WERI-Rb-1 (cell line): Measurements from ENCODE around the gene EEF1A2.

Source experiments
- DNase-seq: peaks from one replicate; pipeline ENCODE4 v3.0.0-alpha.2; 2020
- H3K27ac ChIP-seq: fragments of 250-450 bp; sonication (Bioruptor Pico); 2 replicates; pipeline ENCODE4 v1.5.1; 2020; ENCODE audit warnings: mild to moderate bottlenecking, moderate library complexity
- H3K27me3 ChIP-seq: fragments of 250-450 bp; sonication (Bioruptor Pico); 2 replicates; pipeline ENCODE4 v1.5.1; 2021; ENCODE audit warnings: mild to moderate bottlenecking, low read depth, moderate library complexity; ENCODE audit not compliant: insufficient read depth, severe bottlenecking
- H3K36me3 ChIP-seq: fragments of 250-450 bp; sonication (Bioruptor Pico); 2 replicates; pipeline ENCODE4 v1.5.1; 2020; ENCODE audit warnings: mild to moderate bottlenecking, moderate library complexity
- H3K4me3 ChIP-seq: 2 replicates; pipeline ENCODE4 v1.5.1; 2011; ENCODE audit warnings: low read depth, mild to moderate bottlenecking, control low read depth, low read length
- H3K9me3 ChIP-seq: fragments of 250-450 bp; sonication (Bioruptor Pico); 2 replicates; pipeline ENCODE4 v1.5.1; 2021; ENCODE audit warnings: mild to moderate bottlenecking, moderate library complexity; ENCODE audit not compliant: severe bottlenecking
- TF ChIP-seq, protein P1 (sequence below): IDR thresholded peaks from 2 replicates; pipeline ENCODE4 v1.5.1; 2011; ENCODE audit warnings: low read depth, mild to moderate bottlenecking, control low read depth, inconsistent platforms, low read length

Gene EEF1A2

DNA sequence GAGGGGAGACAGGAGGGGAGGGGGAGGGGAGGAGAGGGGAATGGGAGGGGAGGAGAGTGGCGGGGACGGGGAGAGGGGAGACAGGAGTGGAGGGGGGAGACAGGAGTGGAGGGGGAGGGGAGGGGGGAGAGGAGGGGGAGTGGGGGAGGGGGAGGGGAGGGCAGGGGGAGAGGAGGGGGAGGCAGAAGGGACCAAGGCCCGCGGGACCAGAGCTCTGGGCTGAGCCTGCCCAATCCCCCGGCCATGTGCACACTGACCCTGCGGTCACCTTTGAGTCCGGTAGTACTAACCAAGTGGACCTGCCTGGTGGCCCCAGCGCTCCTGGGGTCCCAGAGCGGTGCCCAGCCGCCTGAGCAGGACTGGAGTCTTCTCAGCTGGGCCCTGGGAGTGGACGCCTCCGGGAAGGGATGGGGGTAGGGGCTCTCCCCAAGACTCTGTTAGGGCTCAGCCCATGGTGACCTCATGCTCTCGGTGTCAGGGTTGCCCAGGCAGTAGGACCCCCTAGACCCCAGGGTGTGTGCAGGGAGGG, 26.0 kb downstream of the EEF1A2 start:
- TF ChIP-seq, protein P1, sequence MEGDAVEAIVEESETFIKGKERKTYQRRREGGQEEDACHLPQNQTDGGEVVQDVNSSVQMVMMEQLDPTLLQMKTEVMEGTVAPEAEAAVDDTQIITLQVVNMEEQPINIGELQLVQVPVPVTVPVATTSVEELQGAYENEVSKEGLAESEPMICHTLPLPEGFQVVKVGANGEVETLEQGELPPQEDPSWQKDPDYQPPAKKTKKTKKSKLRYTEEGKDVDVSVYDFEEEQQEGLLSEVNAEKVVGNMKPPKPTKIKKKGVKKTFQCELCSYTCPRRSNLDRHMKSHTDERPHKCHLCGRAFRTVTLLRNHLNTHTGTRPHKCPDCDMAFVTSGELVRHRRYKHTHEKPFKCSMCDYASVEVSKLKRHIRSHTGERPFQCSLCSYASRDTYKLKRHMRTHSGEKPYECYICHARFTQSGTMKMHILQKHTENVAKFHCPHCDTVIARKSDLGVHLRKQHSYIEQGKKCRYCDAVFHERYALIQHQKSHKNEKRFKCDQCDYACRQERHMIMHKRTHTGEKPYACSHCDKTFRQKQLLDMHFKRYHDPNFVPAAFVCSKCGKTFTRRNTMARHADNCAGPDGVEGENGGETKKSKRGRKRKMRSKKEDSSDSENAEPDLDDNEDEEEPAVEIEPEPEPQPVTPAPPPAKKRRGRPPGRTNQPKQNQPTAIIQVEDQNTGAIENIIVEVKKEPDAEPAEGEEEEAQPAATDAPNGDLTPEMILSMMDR: no peak
- H3K27ac ChIP-seq: peak overlapping the region; percentile 41; the same call in 1 of the 2 replicates
- DNase-seq: no peak
- no peaks in the 10 kb centered on the region for H3K9me3 ChIP-seq
- no peak overlapping the region for H3K4me3 ChIP-seq
- no peaks in the 10 kb centered on the region; the same call in 1 of the 2 replicates for H3K36me3 ChIP-seq
- H3K27me3 ChIP-seq: no peaks in the 10 kb centered on the region

DNA sequence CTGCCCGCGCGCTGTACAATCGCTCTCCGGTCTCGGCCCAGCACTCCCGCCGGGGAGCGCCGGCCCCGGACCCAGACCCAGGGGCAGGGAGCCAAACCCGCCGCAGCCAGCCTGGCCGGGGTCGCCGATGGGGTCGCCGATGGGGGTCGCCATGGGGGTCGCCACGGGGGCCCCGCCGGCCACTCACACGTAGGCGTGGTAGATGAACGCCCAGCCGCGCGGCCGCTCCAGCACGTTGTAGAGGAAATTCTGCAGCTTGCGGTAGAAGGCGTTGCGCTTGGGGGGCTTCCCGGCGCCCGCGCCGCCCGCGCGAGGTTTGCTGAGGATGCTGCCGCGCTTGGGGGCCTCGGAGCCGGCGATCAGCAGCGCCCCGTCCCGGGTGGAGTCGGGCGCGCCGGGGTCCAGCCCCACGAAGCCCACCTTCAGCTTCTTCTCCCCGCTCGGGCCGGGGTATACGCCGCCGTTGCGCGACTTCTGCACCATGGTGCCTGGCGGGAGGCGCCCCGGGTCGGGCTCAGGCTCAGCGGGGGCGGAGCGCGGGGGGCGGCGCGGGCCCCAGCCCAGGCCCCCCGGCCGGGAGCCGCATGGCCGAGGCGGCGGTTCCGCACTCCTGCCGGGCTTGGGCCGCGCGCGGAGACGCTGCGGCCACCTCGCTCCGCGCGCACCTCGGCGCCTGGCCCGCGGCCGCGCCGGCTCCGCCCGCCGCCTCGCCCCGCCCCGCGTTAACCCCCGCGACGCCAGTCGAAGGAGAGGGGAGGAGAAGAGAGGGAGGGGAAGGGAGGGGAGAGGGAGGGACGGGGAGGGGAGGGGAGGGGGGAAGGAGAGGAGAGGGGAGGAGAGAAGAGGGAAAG, 26.7 kb downstream of the EEF1A2 start, which contains the start of gene KCNQ2:
TSS of gene KCNQ2 (minus strand) at position 675 of the 851 bp plus-strand sequence. CDS start at position 483, 192 bp downstream.
- TF ChIP-seq, protein P1: no peak
- peak; percentile 74 for DNase-seq
- H3K4me3 ChIP-seq: peak within 1 kb of the TSS; percentile 89
- no peaks in the 10 kb centered on the region for H3K27me3 ChIP-seq
- no peaks in the 10 kb centered on the region for H3K9me3 ChIP-seq
- peak within 1 kb of the TSS; percentile 60 for H3K27ac ChIP-seq
- H3K36me3 ChIP-seq: peaks cover 7% of the 10 kb centered on the region

DNA sequence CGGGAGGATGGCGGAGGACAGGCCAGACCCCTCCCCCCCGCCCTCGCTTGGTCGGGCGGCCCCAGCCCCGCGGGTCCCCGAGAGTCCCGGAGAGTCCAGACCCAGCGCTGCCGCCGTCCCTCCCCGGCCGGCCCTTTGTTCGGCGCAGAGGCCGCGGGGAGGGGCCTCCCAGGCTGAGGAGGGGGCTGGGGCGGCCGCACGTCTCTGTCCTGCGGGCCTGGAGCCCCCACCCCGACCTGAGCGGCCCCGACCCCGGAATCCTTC, 27.2 kb downstream of the EEF1A2 start:
- Histone ChIP-seq H3K27ac (peak overlapping the region; percentile 60), H3K27me3 (no peaks in the 10 kb centered on the region), H3K36me3 (peaks cover 10% of the 10 kb centered on the region), H3K9me3 (no peaks in the 10 kb centered on the region), H3K4me3 (peak overlapping the region; percentile 89)
- TF ChIP-seq, protein P1: no peak
- DNase-seq: no peak

DNA sequence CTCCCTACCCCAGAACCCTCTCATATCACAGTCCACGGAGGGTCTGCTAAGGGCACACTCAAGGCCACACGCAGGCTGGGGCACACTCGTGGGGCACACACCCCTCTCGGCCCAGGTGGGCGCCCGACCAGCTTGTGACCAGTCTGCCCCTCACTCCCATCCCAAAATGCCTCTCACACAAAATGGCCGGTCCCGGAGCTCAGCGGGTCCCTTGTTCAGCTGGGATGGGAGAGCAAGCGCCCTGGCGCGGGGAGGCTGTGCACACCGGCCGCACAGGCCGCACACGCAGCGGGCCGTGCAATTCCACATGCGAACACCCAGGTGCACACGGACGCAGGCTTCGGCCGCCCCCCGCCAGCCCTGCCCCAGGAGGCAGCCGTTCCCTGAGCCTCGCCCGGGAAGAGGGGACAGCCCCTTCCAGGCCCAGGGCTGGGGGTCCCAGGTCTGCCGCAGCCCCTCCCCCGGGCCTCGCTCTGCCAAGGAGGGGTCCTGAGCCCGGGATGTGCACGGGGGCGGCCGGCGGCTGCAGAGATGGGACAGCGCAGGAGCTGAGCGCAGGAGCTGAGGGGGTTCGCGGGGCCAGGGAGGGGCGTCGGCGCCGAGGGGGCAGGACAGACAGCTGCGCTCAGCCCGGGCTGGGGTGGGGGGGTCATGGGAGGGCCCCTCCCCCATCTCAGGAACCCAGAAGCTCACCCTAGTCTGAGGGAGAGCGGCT, 27.7 kb downstream of the EEF1A2 start:
- Histone ChIP-seq H3K27ac (no peak overlapping the region; the same call in 1 of the 2 replicates), H3K4me3 (peak overlapping the region; percentile 89), H3K27me3 (no peaks in the 10 kb centered on the region), H3K9me3 (no peaks in the 10 kb centered on the region), H3K36me3 (peaks cover 10% of the 10 kb centered on the region)
- no peak for DNase-seq
- TF ChIP-seq, protein P1: no peak

DNA sequence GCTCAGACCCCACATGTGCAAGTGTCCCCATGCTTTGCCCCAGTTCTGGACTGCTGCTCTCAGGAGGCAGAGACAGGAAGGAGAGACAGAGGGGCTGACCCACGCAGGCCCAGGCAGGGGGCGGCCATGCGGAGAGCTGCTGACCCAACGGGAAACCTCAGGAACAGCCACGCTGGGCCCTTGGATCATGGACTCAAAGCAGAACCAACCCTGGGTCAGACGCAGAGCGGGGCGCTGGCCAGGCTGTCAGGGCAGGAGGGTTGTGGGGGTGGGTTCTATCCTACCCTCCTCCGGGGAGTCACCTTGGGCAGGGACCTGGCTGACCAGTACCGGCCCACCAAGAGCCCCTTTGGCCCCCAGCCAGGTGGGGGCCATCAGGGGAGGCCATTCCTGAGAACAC, 28.5 kb downstream of the EEF1A2 start:
- H3K9me3 ChIP-seq: no peaks in the 10 kb centered on the region
- TF ChIP-seq, protein P1: no peak
- H3K4me3 ChIP-seq: 0 out of 2 replicates have a peak overlapping the region, but pooled peaks have one; percentile 89
- no peak overlapping the region for H3K27ac ChIP-seq
- no peaks in the 10 kb centered on the region for H3K27me3 ChIP-seq
- no peak for DNase-seq
- peaks cover 10% of the 10 kb centered on the region for H3K36me3 ChIP-seq
